ENCODE data around the gene COX6A1. TPM values are rescaled to one million over a fixed set of nuclear protein-coding genes. Genes with fewer than 3 reads are reported as not detected.

The COX6A1 gene
- total RNA-seq, 1 experiment from 2014 or later, result 475 TPM

DNA sequence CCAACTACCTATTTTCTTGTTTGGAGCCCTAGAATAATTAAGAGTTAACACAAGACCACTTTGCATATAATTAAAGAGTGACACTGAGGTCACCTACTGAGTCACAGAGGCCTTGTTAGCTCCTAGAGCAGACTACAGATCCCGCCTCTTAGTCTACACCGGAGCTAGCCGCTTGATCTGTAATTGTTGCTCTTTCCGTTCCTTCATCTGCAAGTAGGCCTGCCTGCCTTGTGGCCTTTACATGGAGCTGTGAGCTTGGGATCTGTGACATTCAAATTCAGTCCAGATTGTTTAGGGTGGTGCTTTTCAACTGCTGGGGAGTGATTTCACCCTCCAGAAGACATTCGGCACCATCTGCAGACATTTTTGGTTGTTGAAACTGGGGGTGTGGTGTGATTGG lies 52.4 kb downstream of the COX6A1 start:
- Mint-ChIP-seq H3K9me3 (ENCODE audit: unreplicated experiment) (no peaks in the 10 kb centered on the region), H3K4me1 (ENCODE audit: insufficient read depth, unreplicated experiment) (peaks cover 9% of the 10 kb centered on the region), H3K27ac (ENCODE audit: low read depth, unreplicated experiment) (no peak overlapping the region), H3K4me3 (ENCODE audit: unreplicated experiment) (no peak overlapping the region), H3K36me3 (ENCODE audit: insufficient read depth, unreplicated experiment) (peaks cover 21% of the 10 kb centered on the region), H3K27me3 (ENCODE audit: insufficient read depth, unreplicated experiment) (no peaks in the 10 kb centered on the region)
- DNase-seq (ENCODE audit: unreplicated experiment), result no peak
- ChIA-PET CTCF (interaction anchor here (0.5 to 2.6 kb wide), 5 partner anchors 14 to 136 kb away, joined by 3 to 15 read pairs (median 3); partner anchors contain the start of genes COQ5 and SRSF9), POLR2A (interaction anchor here (0.5 to 0.9 kb wide), 2 partner anchors 31 to 182 kb away, joined by 3 to 4 read pairs; no protein-coding TSS in a partner anchor)
- intact Hi-C loops (cut with micrococcal nuclease), result no loop called here
- BruUV-seq (replicated peaks), result no TSS peak
- TF ChIP-seq, protein P1, sequence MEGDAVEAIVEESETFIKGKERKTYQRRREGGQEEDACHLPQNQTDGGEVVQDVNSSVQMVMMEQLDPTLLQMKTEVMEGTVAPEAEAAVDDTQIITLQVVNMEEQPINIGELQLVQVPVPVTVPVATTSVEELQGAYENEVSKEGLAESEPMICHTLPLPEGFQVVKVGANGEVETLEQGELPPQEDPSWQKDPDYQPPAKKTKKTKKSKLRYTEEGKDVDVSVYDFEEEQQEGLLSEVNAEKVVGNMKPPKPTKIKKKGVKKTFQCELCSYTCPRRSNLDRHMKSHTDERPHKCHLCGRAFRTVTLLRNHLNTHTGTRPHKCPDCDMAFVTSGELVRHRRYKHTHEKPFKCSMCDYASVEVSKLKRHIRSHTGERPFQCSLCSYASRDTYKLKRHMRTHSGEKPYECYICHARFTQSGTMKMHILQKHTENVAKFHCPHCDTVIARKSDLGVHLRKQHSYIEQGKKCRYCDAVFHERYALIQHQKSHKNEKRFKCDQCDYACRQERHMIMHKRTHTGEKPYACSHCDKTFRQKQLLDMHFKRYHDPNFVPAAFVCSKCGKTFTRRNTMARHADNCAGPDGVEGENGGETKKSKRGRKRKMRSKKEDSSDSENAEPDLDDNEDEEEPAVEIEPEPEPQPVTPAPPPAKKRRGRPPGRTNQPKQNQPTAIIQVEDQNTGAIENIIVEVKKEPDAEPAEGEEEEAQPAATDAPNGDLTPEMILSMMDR (IDR thresholded peaks at IDR 0.05; ENCODE audit: unreplicated experiment), result no peak

Other genes starting within 250 kb of the COX6A1 start
- 116 and 117 TPM in 2 replicates for gene GCN1, start 243.4 kb upstream of the COX6A1 start, total RNA-seq (2022)
- gene RPLP0, start 237.0 kb upstream of the COX6A1 start, total RNA-seq (2022), result 2,870 and 3,181 TPM in 2 replicates
- gene PXN, start 172.4 kb upstream of the COX6A1 start, total RNA-seq (2022), result 216 and 256 TPM in 2 replicates
- 2,753 and 3,369 TPM in 2 replicates for gene RNU4-2, start 146.2 kb upstream of the COX6A1 start, total RNA-seq (2022)
- 1,764 and 2,069 TPM in 2 replicates for gene RNU4-1, start 144.9 kb upstream of the COX6A1 start, total RNA-seq (2022)
- gene SIRT4, start 135.8 kb upstream of the COX6A1 start, total RNA-seq (2022), result 0.61 TPM in 1 of 2 replicates, not detected in the other
- gene PLA2G1B, start 110.3 kb upstream of the COX6A1 start, total RNA-seq (2022), result not detected in 2 replicates
- not detected in 2 replicates for gene MSI1, start 68.9 kb upstream of the COX6A1 start, total RNA-seq (2022)
- 48.4 and 50.2 TPM in 2 replicates for gene TRIAP1, start 8.3 kb downstream of the COX6A1 start, total RNA-seq (2022)
- 29.7 and 32.1 TPM in 2 replicates for gene GATC, start 8.3 kb downstream of the COX6A1 start, total RNA-seq (2022)
- 192 and 193 TPM in 2 replicates for gene SRSF9, start 31.6 kb downstream of the COX6A1 start, total RNA-seq (2022)
- gene DYNLL1, start 58.0 kb downstream of the COX6A1 start, total RNA-seq (2022), result 247 and 351 TPM in 2 replicates
- gene COQ5, start 91.0 kb downstream of the COX6A1 start, total RNA-seq (2022), result 21.5 and 22.9 TPM in 2 replicates
- 166 and 222 TPM in 2 replicates for gene RNF10, start 96.2 kb downstream of the COX6A1 start, total RNA-seq (2022)
- 24.3 and 29.9 TPM in 2 replicates for gene POP5, start 143.3 kb downstream of the COX6A1 start, total RNA-seq (2022)
- not detected in 2 replicates for gene CABP1, start 202.5 kb downstream of the COX6A1 start, total RNA-seq (2022)
- gene MLEC, start 249.0 kb downstream of the COX6A1 start, total RNA-seq (2022), result 107 and 144 TPM in 2 replicates